Measurements from ENCODE around the gene CELF1. TPM values are rescaled to one million over a fixed set of nuclear protein-coding genes. Genes with fewer than 3 reads are reported as not detected.
A peak's percentile ranks its signal among the peaks of the same experiment; 100 is the strongest.

Gene CELF1
- polyA plus RNA-seq, 1 donor (not counting 4 experiments of a cell fraction or from before 2014, with no cell fraction given) = 110 TPM

DNA sequence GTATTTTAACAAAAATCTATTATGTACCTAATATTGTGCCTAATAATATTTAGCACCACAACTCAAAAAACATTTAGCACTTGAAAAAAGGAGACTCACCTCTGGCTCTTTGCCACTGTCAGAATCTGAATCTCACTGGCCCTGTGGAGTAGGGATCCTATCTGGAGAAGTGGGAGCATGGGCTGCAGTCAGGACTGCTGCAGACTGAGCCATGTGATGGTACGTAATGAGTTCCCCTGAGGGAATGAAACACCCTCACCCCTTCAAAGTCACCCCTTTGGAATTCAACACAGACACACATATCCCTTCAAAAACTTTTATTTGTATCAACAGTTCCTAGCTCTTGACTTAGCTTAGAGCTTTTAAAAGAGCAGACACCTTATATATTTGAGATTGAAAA is 19.0 kb upstream of the CELF1 start:
- peak overlapping the region; percentile 63 for H3K27ac ChIP-seq (ENCODE audit: control insufficient read depth, insufficient read depth, low read length)
- peaks cover 9% of the 10 kb centered on the region for H4K20me1 ChIP-seq (ENCODE audit: control insufficient read depth, extremely low read depth, insufficient read depth, low read length)
- no peak overlapping the region for H3K4me3 ChIP-seq (ENCODE audit: control insufficient read depth in 2 of 3, extremely low read depth in 1 of 3, insufficient read depth in 2 of 3, low read depth in 1 of 3, low read length in 3 of 3)
- TF ChIP-seq EZH2 (IDR thresholded peaks at IDR 0.05; ENCODE audit: low read length) = no peak
- TF ChIP-seq, protein P1, sequence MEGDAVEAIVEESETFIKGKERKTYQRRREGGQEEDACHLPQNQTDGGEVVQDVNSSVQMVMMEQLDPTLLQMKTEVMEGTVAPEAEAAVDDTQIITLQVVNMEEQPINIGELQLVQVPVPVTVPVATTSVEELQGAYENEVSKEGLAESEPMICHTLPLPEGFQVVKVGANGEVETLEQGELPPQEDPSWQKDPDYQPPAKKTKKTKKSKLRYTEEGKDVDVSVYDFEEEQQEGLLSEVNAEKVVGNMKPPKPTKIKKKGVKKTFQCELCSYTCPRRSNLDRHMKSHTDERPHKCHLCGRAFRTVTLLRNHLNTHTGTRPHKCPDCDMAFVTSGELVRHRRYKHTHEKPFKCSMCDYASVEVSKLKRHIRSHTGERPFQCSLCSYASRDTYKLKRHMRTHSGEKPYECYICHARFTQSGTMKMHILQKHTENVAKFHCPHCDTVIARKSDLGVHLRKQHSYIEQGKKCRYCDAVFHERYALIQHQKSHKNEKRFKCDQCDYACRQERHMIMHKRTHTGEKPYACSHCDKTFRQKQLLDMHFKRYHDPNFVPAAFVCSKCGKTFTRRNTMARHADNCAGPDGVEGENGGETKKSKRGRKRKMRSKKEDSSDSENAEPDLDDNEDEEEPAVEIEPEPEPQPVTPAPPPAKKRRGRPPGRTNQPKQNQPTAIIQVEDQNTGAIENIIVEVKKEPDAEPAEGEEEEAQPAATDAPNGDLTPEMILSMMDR (optimal IDR thresholded peaks at IDR 0.05 in 1 of 3, IDR thresholded peaks at IDR 0.05 in 1 of 3, conservative IDR thresholded peaks at IDR 0.05 in 1 of 3; ENCODE audit: extremely low read depth in 1 of 3, insufficient read depth in 2 of 3, low read length in 3 of 3) = no peak
- dilution Hi-C loops (cut with MboI; ENCODE audit: extremely low pct_ligation_motif_present, low sequenced_read_pairs) = no loop called here
- no peaks in the 10 kb centered on the region for H3K27me3 ChIP-seq (ENCODE audit: control insufficient read depth, extremely low read depth, insufficient read depth, low read length)
- H3K9me1 ChIP-seq (ENCODE audit: control insufficient read depth, extremely low read depth, insufficient read depth, low read length) = peaks cover 3% of the 10 kb centered on the region
- H3K4me1 ChIP-seq (ENCODE audit: control insufficient read depth, extremely low read depth, insufficient read depth, low read length) = peaks cover 26% of the 10 kb centered on the region
- DNase-seq (ENCODE audit: low read depth, low spot score) = no peak
- no peak overlapping the region for H3K9ac ChIP-seq (ENCODE audit: control insufficient read depth, extremely low read depth, insufficient read depth, low read length)
- H3K79me2 ChIP-seq (ENCODE audit: control insufficient read depth, insufficient read depth, low read length) = peaks cover 50% of the 10 kb centered on the region
- H3K4me2 ChIP-seq (ENCODE audit: control insufficient read depth, extremely low read depth, insufficient read depth, low read depth, low read length) = peak overlapping the region; percentile 37
- FAIRE-seq = no peak
- no peak overlapping the region for H2AFZ ChIP-seq (ENCODE audit: control insufficient read depth, low read length)
- H3K9me3 ChIP-seq (ENCODE audit: control insufficient read depth, low read depth, low read length) = no peaks in the 10 kb centered on the region
- H3K36me3 ChIP-seq (ENCODE audit: control insufficient read depth in 2 of 2, extremely low read depth in 1 of 2, insufficient read depth in 2 of 2, low read length in 2 of 2) = peaks cover 7 to 30% of the 10 kb centered on the region in 2 experiments

DNA sequence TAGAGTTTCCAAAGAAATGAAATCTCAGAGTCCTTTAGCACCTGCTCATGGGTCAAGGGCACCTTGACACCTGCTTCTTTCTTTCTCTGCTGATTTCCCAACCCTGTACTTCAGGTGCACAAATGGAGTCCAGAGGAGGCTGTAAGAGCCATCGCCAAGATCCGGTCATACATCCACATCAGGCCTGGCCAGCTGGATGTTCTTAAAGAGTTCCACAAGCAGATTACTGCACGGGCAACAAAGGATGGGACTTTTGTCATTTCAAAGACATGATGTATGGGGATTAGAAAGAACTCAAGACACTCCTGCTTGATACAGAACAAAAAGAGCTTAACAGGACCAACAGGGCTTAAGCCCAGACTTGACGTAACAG is 18.4 kb upstream of the CELF1 start:
- no peak overlapping the region for H3K4me3 ChIP-seq (ENCODE audit: control insufficient read depth in 2 of 3, extremely low read depth in 1 of 3, insufficient read depth in 2 of 3, low read depth in 1 of 3, low read length in 3 of 3)
- peaks cover 3% of the 10 kb centered on the region for H3K9me1 ChIP-seq (ENCODE audit: control insufficient read depth, extremely low read depth, insufficient read depth, low read length)
- H4K20me1 ChIP-seq (ENCODE audit: control insufficient read depth, extremely low read depth, insufficient read depth, low read length) = peaks cover 9% of the 10 kb centered on the region
- no peaks in the 10 kb centered on the region for H3K27me3 ChIP-seq (ENCODE audit: control insufficient read depth, extremely low read depth, insufficient read depth, low read length)
- FAIRE-seq = no peak
- peaks cover 56% of the 10 kb centered on the region for H3K79me2 ChIP-seq (ENCODE audit: control insufficient read depth, insufficient read depth, low read length)
- no peak overlapping the region for H2AFZ ChIP-seq (ENCODE audit: control insufficient read depth, low read length)
- TF ChIP-seq, protein P1 (optimal IDR thresholded peaks at IDR 0.05 in 1 of 3, IDR thresholded peaks at IDR 0.05 in 1 of 3, conservative IDR thresholded peaks at IDR 0.05 in 1 of 3; ENCODE audit: extremely low read depth in 1 of 3, insufficient read depth in 2 of 3, low read length in 3 of 3) = no peak
- TF ChIP-seq EZH2 (IDR thresholded peaks at IDR 0.05; ENCODE audit: low read length) = no peak
- dilution Hi-C loops (cut with MboI; ENCODE audit: extremely low pct_ligation_motif_present, low sequenced_read_pairs) = no loop called here
- peak overlapping the region; percentile 46 for H3K27ac ChIP-seq (ENCODE audit: control insufficient read depth, insufficient read depth, low read length)
- peaks cover 7 to 30% of the 10 kb centered on the region in 2 experiments for H3K36me3 ChIP-seq (ENCODE audit: control insufficient read depth in 2 of 2, extremely low read depth in 1 of 2, insufficient read depth in 2 of 2, low read length in 2 of 2)
- DNase-seq (ENCODE audit: low read depth, low spot score) = no peak
- H3K9ac ChIP-seq (ENCODE audit: control insufficient read depth, extremely low read depth, insufficient read depth, low read length) = peak overlapping the region; percentile 10
- peak overlapping the region; percentile 28 for H3K4me2 ChIP-seq (ENCODE audit: control insufficient read depth, extremely low read depth, insufficient read depth, low read depth, low read length)
- H3K9me3 ChIP-seq (ENCODE audit: control insufficient read depth, low read depth, low read length) = no peaks in the 10 kb centered on the region
- H3K4me1 ChIP-seq (ENCODE audit: control insufficient read depth, extremely low read depth, insufficient read depth, low read length) = peaks cover 32% of the 10 kb centered on the region

All from keratinocyte (primary cell).